Vagina (tissue), 2 donors: Measurements from ENCODE around the gene MICAL3. TPM values are rescaled to one million over a fixed set of nuclear protein-coding genes. Genes with fewer than 3 reads are reported as not detected.

Experiments
- DNase-seq, 2 donors: peaks; one replicate each; pipeline ENCODE4 v3.0.0-alpha.2; 2017; ENCODE audit errors: extremely low spot score in 2 of 2
- H3K27ac ChIP-seq: fragments of 200-600 bp; sonication (generic); one replicate; pipeline ENCODE4 v1.5.1; 2019
- H3K27me3 ChIP-seq: fragments of 200-600 bp; sonication (generic); one replicate; pipeline ENCODE4 v1.5.1; 2019
- H3K36me3 ChIP-seq, 2 donors: fragments of 200-600 bp; sonication (generic); one replicate each; pipeline ENCODE4 v1.5.1; 2017 to 2019
- H3K4me1 ChIP-seq: fragments of 200-600 bp; sonication (generic); one replicate; pipeline ENCODE4 v1.5.1; 2019
- H3K4me3 ChIP-seq, 2 donors: fragments of 200-600 bp; sonication (generic); 1 replicate in 1 of 2; 2 replicates in 1 of 2; pipeline ENCODE4 v1.5.1; 2016 to 2019
- H3K9me3 ChIP-seq: fragments of 200-600 bp; sonication (generic); one replicate; pipeline ENCODE4 v1.5.1; 2019
- CTCF ChIP-seq, 3 experiments: fragments of 450-650 bp in 2 of 3; fragments of 200-600 bp in 1 of 3; sonication (generic) in 1 of 3; IDR thresholded peaks; one replicate each; pipeline ENCODE4 v1.5.1; 2017 to 2019; ENCODE audit warnings: antibody characterized with exemption in 3 of 3, mild to moderate bottlenecking in 2 of 3, moderate library complexity in 2 of 3
- POLR2A ChIP-seq, 2 donors: fragments of 450-650 bp; IDR thresholded peaks; one replicate each; pipeline ENCODE4 v1.6.1; 2017; ENCODE audit warnings: antibody characterized with exemption in 2 of 2, mild to moderate bottlenecking in 2 of 2, moderate library complexity in 2 of 2
- POLR2AphosphoS5 ChIP-seq, 2 donors: sonication (generic); formaldehyde crosslinking; IDR thresholded peaks; one replicate each; pipeline ENCODE4 v1.9.0; 2017; ENCODE audit warnings: antibody characterized with exemption in 2 of 2, mild to moderate bottlenecking in 2 of 2, low read depth in 1 of 2; ENCODE audit not compliant: insufficient read depth in 1 of 2
- intact Hi-C: fragments of 100-400 bp; cut with DNase I; formaldehyde crosslinking; loops from one replicate; pipeline ENCODE4 v1.15.1; 2023
- total RNA-seq: library from RNA; depleted of rRNA; stranded (reverse); fragments of >200 nt; gene quantifications from one replicate; pipeline ENCODE4 v1.2.3, GENCODE V29; 2016

The MICAL3 gene
- total RNA-seq, 1 donor from 2014 or later: 35.1 TPM

- Histone ChIP-seq H3K4me1 (no peaks in the 10 kb centered on the region), H3K9me3 (no peaks in the 10 kb centered on the region), H3K4me3 (no peak overlapping the region), H3K36me3 (peaks cover 0 to 37% of the 10 kb centered on the region in 2 donors), H3K27me3 (no peaks in the 10 kb centered on the region), H3K27ac (no peak overlapping the region)
- TF ChIP-seq CTCF (IDR thresholded peaks at IDR 0.05) (no peak), POLR2A (IDR thresholded peaks at IDR 0.05) (no peak), POLR2AphosphoS5 (IDR thresholded peaks at IDR 0.05; ENCODE audit: insufficient read depth in 1 of 2, low read depth in 1 of 2) (no peak)
- no peak for DNase-seq
- intact Hi-C loops: no loop called here
Observed at GRCh38 chr22:17818180-17818579, 206.2 kb downstream of the MICAL3 start.

- no peak overlapping the region for H3K4me3 ChIP-seq
- no peaks in the 10 kb centered on the region for H3K9me3 ChIP-seq
- H3K36me3 ChIP-seq: peaks cover 0 to 37% of the 10 kb centered on the region in 2 donors
- no peak for TF ChIP-seq CTCF (IDR thresholded peaks at IDR 0.05)
- TF ChIP-seq POLR2A (IDR thresholded peaks at IDR 0.05): no peak
- no peak for TF ChIP-seq POLR2AphosphoS5 (IDR thresholded peaks at IDR 0.05; ENCODE audit: insufficient read depth in 1 of 2, low read depth in 1 of 2)
- no peaks in the 10 kb centered on the region for H3K27me3 ChIP-seq
- no peak for DNase-seq
- H3K4me1 ChIP-seq: no peaks in the 10 kb centered on the region
- no peak overlapping the region for H3K27ac ChIP-seq
- intact Hi-C loops: no loop called here
Observed at GRCh38 chr22:17817511-17818065, 206.8 kb downstream of the MICAL3 start.

- no peak overlapping the region for H3K27ac ChIP-seq
- H3K27me3 ChIP-seq: no peaks in the 10 kb centered on the region
- no peak overlapping the region for H3K4me3 ChIP-seq
- no peak for TF ChIP-seq CTCF (IDR thresholded peaks at IDR 0.05)
- no peak for TF ChIP-seq POLR2A (IDR thresholded peaks at IDR 0.05)
- no peak for TF ChIP-seq POLR2AphosphoS5 (IDR thresholded peaks at IDR 0.05; ENCODE audit: insufficient read depth in 1 of 2, low read depth in 1 of 2)
- no peaks in the 10 kb centered on the region for H3K9me3 ChIP-seq
- H3K4me1 ChIP-seq: no peaks in the 10 kb centered on the region
- DNase-seq: no peak
- H3K36me3 ChIP-seq: peaks cover 0 to 36% of the 10 kb centered on the region in 2 donors
- intact Hi-C loops: no loop called here
Observed at GRCh38 chr22:17817079-17817478, 207.3 kb downstream of the MICAL3 start.

GRCh38 chr22:17816649-17817048 is 207.7 kb downstream of the MICAL3 start:
- no peaks in the 10 kb centered on the region for H3K9me3 ChIP-seq
- intact Hi-C loops: no loop called here
- no peaks in the 10 kb centered on the region for H3K4me1 ChIP-seq
- TF ChIP-seq POLR2A (IDR thresholded peaks at IDR 0.05): no peak
- no peak for TF ChIP-seq POLR2AphosphoS5 (IDR thresholded peaks at IDR 0.05; ENCODE audit: insufficient read depth in 1 of 2, low read depth in 1 of 2)
- TF ChIP-seq CTCF (IDR thresholded peaks at IDR 0.05): no peak
- peaks cover 0 to 32% of the 10 kb centered on the region in 2 donors for H3K36me3 ChIP-seq
- no peak for DNase-seq
- no peaks in the 10 kb centered on the region for H3K27me3 ChIP-seq
- H3K4me3 ChIP-seq: no peak overlapping the region
- H3K27ac ChIP-seq: no peak overlapping the region

GRCh38 chr22:17815703-17816254 is 208.6 kb downstream of the MICAL3 start:
- intact Hi-C loops: no loop called here
- no peak overlapping the region for H3K27ac ChIP-seq
- H3K9me3 ChIP-seq: no peaks in the 10 kb centered on the region
- TF ChIP-seq POLR2AphosphoS5 (IDR thresholded peaks at IDR 0.05; ENCODE audit: insufficient read depth in 1 of 2, low read depth in 1 of 2): no peak
- TF ChIP-seq CTCF (IDR thresholded peaks at IDR 0.05): no peak
- no peak for TF ChIP-seq POLR2A (IDR thresholded peaks at IDR 0.05)
- H3K4me1 ChIP-seq: no peaks in the 10 kb centered on the region
- no peak for DNase-seq
- H3K27me3 ChIP-seq: no peaks in the 10 kb centered on the region
- no peak overlapping the region for H3K4me3 ChIP-seq
- peaks cover 0 to 29% of the 10 kb centered on the region in 2 donors for H3K36me3 ChIP-seq
